GM19463 (cell line): ENCODE data around the gene CDC25C.
"Not testable (repeated sequence)": the region's sequence is repeated elsewhere in the genome, so short reads cannot be mapped to it uniquely, and the experiment has no call there.

ENCODE experiments used
- ATAC-seq: cut with Tn5 transposase; IDR thresholded peaks from one replicate; pipeline ENCODE4 v1.9.1; 2021; ENCODE audit warnings: mild to moderate bottlenecking, moderate library complexity; ENCODE audit not compliant: unreplicated experiment

Gene CDC25C

DNA sequence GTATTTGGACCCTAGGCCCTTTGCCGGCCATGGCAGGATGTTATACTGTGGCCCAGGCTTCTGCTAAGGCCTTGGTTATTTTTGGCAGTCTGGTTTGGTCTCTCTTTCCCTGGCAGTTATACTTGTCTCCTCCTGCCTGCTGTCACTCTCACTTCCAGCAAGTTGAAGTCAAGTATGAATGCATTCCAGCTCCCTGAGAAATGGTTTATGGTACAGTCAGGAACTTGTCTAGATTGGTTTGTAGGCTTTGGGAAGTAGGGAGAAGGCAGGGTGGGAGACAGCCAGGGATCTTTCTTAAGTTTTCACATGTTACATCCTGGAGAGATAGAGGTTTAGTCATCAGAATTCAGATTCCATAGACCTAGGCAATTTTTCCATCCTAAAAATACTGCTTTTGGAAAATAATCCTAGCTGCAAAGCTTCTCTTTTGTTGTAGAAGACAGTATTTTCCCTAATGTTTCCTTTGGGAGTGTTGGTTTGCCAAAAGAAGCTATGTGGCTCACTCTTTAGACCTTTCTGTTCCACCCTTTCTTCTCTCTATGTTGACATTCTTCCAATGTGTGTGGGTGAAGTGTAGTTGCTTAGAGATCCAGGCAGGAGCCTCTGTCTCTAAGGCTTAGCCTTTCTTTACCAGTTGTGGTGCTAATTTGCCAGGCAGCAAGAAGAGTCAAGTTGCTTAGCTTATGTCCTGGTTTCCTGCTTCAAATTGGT lies 18.4 kb upstream of the CDC25C start:
- ATAC-seq = no peak

DNA sequence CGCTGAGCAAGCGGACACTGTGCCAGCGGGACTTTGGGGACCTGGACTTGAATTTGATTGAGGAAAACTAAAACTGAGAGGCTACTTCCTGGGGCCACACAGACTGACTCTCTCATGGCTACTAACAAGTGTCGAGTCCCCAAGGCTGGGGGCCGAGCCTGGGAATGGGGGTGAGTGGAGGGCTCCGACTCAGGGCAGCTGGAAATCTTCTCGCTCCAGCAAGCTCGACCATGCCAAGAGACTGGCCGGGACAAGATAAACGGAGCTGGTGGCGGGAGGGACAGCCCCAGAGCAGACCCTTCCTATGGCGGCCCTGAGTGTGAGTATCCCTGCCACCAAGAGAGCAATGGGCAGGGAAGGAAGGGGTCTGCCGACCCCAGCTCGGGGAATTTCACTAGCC lies 15.3 kb upstream of the CDC25C start:
- no peak for ATAC-seq

DNA sequence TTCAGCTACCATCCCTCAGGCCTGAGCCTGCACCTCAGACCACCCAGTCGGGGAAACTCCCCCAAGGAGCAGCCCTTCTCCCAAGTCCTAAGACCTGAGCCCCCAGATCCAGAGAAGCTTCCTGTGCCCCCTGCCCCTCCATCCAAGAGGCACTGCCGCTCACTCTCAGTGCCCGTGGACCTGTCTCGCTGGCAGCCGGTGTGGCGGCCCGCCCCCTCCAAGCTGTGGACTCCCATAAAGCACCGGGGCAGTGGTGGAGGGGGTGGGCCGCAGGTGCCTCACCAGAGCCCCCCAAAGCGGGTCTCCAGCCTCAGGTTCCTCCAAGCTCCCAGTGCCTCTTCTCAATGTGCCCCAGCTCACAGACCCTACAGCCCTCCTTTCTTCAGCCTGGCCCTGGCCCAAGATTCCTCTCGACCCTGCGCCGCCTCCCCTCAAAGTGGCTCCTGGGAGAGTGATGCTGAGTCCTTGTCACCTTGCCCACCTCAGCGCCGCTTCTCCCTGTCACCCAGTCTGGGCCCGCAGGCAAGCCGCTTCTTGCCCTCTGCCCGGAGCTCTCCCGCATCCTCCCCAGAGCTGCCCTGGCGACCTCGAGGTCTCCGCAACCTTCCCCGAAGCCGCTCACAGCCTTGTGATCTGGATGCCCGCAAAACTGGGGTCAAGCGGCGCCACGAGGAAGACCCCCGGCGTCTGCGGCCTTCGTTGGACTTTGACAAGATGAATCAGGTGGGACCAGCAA lies 13.5 kb upstream of the CDC25C start:
- ATAC-seq = no peak

DNA sequence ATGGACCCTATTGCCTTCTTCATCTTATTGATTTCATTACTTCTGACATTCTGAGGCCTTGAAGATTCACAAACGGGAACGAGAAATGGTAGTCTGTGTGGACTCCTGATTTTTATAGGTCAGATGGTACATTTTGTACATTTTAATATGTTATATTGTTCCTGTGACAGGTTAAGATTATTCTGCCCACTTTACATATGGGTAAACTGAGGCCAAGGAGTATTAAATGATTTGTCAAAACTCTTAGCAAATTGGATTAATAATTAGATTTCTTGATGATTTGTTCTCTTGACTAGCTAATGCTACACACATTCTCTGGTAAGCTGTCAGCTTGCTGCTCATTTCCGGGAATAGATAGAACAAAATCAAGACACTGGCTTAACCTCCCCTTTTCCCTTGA lies 8.4 kb upstream of the CDC25C start:
- no peak for ATAC-seq

DNA sequence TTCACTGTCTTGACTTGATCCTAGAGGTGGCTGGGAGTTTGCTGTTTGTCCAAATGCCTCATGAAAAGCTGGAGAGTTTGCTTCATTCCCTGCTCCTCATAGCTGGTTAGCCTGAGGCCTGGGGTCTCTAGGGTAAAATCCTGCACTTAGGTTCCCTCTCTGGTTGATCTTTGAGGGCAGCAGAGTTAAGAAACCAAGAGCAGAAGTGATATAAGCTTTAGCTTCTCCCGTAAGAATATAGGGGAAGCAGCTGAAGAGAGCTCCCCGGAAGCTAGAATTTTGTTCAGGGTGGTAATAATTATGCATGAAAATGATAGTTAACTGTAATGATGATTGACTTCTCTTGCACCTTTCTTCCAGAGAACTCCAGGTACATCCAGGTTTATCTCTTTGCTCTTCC lies 7.9 kb upstream of the CDC25C start:
- no peak for ATAC-seq

DNA sequence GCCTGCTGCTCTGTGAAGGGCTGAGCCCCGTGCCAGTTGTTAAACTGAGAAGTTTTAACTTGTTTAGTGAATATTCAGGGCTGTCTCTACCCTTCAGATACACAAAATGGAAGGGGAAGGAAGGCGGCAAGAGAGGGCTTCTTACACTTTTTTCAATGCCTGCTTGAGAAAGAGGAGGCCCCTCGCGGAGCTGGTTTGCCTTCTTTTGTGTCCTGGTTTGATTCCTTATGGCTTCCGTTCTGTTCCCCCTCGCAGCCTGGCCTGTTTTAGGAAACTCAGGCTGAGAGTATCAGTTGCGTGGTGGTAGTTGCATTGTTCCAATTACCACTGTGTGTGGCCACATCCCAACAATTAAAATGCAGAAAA lies 7.5 kb upstream of the CDC25C start:
- ATAC-seq = no peak

DNA sequence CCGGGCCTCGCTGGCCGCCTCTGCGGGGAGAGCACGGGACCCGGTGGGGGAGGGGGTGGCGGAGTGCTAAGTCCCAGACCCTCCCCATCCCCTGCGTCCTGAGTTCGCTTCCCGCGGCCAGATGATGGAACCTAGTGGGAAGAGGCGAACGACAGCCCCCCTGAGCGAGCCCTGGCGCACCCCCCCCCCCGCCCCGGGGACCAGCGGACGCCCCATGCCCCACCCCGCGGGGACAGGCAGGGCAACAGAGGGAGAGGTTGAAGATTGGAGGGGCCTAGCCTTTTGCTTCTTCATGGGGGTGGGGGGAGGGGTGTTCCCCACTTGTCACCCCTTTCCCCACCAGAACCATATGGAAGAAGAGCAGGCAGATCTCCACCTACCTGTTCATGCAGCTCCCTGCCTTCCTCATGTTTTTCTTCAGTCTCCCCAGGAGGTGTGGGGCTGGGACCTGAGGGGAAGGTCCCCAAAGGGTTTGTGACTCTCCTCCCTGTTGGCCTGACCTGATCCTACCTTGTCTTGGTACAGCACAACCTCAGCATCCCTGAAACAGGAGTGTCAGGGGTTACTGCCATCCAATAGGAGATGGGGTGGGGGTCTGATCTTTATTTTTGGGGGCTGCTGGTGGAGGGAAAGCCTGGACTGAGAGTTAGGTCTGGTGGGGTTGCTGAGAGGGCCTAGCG lies 6.9 kb upstream of the CDC25C start:
- peak; percentile 5 for ATAC-seq

DNA sequence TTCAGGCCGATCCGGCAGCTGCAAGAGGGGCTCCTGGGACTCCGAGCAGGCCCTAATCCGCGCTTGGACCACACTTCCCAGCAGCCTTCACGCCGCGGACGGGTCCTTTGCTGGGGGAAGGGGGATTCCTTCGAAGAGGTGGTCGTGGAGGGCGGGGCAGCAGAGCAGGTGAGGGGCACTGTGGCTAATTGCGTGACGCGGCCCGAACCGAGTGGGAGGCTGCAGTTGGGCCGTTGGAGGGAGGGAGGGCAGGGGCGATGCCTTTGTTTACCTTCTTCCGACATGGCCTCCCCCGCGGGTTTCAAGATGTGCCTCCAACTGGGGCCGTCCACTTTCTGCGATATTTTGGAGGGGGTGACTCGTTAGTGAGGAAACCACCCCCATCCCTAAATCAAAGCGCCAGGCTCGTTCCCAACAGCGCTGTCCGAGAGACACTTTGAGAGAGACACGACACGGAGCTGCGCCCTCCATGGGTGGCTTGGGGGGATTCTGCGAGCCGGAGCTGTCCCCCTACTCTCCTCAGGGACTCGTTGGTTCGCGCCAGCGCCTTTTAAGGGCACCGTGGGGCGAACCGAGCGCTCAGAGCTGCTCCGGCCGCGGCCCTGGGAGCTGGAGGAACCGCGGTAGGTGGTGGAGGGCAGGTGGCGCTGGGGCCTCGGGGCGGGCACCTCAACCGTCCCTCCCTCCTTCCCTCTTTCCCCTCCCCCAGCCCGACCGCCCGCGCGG lies 6.2 kb upstream of the CDC25C start, which contains the start of gene FAM53C:
FAM53C (plus strand) TSS at position 582 of the 726 bp plus-strand sequence. CDS start 3,070 bp downstream, outside the sequence.
- ATAC-seq = peak; percentile 90

DNA sequence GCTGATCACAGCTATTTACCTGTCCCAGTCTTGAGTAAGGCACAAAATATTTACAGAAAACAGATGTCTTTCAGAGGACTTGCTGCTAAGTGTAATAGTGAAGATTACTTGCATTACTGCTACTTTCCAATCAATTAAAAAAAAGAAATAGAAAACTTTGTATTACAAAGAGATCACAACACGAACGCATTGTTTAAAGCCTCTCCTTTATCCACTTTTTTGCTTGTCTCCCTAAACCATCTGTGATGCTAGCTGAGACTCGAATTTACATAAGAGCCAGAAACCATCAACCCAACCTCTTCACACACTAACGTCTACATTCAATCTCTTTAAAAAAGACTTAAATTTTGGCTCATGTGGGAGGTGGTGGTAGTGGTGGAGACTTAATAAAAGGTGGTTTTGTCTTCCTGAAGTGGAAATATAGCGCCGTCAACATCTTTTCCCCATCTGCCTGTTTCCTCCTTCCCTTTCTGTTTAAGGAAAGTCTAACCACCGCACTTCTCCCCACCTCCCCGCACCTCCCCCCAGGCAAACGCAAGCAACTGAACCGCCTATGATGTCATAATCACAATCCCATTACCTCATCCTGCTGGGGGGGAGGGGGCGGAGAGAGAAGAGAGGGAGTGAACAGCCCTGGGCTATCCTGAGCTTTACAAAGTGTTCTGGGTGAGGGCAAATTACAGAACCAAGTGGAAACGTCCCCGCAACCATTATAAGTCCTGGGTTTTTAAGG lies 5.5 kb upstream of the CDC25C start:
- peak; percentile 8 for ATAC-seq

DNA sequence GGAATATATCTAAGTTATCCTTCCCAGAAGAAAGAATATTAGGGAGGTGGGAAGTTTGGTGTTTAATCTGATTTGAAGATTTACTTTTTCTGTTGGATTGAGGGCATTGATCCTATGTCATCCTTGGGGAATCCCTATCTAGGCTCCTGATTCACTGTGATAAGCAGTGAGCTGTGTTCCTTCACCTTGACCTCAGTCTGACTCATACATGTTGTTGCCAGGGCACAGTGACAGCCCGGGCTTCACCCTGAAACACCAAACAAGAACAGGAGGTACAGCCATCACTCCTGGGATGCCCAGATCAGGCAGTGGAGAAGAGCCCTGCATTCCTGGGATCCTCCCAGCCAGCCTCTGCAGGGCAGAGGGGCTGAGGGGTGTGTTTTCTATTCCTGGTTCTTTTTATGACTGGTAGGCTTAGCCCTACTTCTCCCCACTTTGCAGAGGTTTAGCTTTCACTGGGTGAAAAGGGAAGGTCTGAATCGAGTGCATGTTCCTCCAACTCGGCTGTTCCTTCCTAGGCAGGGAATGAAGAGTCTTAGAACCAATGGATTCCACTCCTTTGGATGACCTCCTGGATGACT lies 3.4 kb upstream of the CDC25C start:
- ATAC-seq = no peak

DNA sequence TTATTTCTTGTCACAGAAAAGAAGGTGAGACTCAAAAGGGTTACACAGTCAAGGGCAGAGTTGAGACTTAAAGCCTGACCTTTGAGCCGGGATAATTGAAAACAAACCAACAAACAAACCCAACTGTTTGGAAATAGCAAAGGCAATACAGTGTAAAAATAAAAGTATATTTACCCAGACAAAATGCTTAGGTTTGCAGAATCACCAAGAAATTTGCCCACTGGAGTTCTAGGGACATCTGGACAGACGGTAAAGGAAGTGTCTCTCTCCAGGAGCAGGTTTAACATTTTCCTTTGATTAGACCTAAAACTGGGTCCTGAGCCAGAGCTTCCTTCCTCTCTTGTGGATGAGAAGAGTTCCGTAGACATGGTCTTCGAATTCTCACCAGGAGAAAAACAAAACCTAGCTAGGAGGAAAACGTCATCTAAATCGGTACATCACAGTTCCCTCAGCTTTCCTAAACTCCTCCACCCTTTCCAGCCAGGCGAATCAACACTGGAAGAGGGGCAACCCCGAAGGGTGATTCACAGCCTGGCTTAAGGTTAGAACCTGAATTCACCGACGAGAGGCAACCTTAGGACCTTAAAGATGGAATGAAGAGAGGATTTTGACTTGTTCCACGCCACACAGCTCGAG lies 673 bp downstream of the CDC25C start:
- ATAC-seq = no peak

DNA sequence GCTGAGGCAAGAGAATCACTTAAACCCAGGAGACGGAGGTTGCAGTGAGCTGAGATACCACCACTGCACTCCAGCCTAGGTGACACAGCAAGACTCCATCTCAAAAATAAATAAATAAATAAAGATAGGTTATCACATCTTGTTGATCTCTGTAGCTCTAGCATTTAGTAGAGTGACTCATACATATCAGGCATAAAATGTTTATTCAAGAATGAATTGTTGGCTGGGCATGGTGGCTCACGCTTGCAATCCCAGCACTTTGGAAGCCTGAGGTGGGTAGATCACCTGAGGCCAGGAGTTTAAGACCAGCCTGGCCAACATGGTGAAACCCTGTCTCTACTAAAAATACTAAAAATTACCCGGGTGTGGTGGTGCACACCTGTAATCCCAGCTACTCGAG lies 13.4 kb downstream of the CDC25C start:
- ATAC-seq = not testable (repeated sequence)

DNA sequence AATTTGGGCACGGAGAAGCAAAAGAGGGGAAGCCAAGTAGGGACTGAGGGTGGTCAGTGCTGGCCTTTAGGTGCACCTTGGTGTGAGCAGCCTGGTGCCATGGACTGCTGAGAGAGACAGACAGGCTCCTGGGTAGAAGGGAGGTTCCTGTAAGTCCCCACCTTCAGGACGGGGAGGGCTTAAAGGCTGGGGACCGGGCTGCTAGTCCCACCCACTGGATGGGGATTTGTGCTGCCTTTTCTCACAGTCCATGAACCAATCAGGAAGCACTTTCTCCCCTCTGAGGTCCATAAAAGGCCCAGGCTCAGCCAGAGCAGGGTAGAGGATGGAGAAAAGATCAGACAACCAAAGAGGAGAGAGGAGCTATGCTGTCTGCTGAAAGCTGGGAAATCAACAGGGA lies 15.2 kb downstream of the CDC25C start:
- ATAC-seq = no peak

DNA sequence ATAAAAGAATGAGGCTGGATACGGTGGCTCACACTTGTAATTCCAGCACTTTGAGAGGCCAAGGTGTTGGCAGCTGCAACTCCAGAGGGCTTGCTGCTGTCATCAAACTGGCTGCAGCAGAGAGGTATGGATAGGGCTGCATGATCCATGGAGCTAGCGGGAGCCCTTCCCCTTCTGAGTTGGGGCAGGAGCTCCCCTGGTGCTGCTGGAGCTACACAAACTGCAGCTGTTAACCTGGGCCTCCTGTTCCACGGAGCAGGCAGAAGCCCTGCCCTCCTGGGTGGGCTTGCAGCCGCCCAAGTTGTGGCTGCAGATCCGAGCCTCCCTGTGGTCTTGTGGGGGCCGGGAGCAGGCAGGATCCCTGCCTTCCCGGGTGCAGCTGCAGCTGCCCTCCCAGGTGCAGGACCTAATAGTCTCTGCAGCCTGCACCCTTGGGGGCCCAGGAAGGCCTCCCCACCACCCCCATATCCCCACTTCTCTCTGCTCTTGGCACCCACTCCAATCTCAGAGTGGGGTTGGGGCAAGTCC lies 15.8 kb downstream of the CDC25C start:
- no peak for ATAC-seq

DNA sequence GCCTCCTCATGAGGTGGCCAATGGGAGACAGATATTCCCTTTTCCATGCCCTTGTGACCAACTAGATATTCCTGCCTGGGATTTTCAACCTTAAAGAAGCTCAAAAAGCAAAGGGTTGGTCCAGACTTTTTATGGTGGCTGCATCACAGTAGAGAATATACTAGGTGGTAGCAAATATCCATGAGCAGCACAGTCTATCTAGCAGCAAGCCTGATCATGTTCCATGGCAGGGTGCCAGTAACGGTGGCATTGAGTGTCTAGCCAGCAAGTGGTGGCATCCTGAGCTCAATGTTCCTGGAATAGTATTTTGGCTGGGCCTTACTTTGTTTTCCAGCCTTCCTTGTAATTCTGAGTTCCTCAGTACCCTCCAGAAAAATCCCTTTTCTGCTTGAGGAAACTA lies 25.8 kb downstream of the CDC25C start:
- ATAC-seq = no peak

DNA sequence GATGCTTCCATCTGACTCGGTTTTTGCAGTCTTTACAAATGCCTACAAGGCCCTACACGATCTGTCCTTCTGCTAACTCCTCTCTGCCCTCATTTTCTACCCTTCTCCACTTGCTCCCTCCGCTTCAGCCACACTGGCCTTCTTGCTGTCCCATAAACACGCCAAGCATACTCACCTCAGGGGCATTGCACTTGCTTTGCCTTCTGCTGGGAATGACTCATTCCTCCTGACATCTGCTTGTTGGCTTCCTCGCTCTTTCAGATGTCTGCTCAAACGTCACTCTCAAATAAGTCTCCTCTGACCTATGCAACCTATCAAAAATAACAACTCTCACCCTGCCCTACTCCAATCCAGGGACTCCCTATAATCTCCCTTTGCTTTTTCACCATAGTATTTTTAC lies 28.2 kb downstream of the CDC25C start:
- ATAC-seq = no peak

DNA sequence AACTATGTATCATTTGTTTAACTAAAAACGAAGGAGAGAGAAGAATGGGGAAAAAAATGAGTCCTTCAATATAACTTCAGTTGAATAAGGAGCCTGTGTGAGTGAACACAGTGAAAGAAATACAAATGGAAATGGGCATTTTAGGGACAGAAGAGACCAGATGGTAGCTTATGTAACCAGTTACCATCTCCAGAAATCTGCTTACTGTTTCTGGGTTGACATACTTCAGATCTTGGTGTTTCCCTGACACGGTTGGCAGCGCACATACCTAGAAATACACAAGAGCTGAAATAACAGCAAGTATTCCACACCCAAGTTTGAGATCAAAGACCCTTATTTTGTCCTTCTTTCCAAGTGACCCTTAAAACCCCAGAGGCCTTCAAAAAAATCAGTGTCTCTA lies 42.3 kb downstream of the CDC25C start:
- ATAC-seq = no peak

DNA sequence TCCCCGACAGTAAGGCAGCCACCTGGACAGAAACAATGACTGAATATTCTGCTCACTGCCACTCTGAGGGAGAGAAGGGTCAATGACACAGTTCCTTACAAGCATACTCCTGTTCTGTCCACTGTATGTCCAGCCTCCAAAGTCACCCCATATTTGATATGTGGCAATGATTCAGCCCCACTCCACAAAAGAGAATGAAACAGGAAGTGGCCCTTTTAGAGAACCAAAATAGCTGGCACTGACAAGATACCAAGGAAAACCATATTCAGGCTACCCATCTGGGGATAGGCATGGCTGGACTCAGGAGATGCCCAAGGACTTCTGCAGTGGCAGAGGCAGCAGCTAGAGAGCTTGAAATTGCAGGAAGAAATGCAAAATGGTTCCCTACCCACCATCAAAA lies 44.4 kb downstream of the CDC25C start:
- no peak for ATAC-seq

DNA sequence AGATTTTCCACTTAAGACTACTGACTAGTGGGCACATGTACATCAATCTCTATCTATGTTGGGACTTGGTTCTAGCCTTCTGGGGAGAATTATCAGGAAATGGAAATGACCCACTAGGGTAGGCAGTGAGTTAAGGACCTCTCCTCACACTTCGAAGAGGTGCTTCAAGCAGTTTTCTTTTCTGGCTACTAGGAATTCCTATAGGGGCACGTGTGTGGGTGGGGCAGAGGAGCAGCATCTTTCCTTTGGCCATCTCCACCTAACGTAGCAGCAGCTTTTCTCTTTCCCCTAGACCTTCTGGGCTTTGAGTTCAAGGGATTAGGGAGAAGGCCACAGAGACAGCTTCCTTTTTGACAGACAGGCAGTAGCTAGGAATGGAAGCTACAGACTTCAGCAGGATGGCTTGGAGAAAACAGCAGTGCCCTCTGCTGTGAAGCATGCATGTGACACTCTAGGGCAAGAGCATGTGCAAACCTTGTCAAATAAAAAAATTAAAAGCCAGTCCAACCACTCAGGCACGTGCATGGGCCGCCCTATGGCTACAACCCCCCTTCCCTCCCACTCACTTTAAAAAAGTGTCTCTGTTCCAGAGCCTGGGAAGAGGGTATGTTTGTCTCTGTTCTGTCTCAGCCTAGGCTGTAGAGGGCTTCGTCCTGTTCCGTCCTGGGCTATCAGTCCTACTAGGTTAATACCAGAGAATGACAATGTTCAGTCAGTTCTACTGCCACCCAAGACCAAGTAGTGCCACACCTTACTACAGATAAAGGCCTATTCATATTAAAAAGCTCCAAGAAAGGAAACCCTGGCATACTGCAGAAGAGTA lies 48.5 kb downstream of the CDC25C start:
- no peak for ATAC-seq
